NCI-H69 (cell line): Measurements from ENCODE around the gene PDE1A.

ENCODE experiments used
- DNase-seq: peaks from one replicate; lab custom pipeline; 2025; lab: John Stamatoyannopoulos, UW

PDE1A gene

DNA sequence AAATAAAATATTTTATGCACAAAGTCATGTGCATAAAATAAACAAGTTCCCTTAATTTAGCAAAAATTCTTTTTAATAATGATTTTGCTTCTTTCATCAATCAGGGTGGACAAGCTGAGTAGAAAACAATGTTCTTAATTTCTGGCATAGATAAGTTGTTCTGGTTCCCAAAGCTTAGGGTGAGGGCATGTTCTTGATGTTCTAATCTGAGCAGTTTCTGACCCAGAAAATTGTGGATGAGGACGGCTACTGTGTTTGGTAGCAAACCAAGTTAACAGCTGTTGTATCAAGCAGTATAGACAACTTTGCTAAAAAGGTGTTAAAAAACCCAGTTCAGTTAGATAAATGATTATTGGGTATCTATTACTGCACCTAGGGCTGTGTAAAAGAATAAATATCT is 158.9 kb downstream of the PDE1A start:
- DNase-seq = no peak

DNA sequence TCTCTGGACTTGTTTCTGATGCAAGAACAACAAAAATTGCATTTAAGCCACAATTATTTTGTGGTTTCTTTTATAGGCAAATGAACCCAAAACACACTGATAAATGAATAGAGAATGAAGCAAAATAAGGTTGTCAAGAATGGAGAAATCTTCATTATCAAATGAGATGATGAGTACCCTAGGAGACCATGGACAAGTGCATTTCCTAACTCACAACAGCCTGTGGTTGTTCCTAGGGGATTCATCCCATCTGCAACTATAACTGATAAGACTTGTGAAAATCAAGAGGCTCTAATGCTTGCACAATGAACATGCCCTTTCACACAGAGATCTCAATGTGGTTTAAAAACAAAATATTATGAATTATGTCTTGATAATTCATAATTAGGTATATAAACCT is 159.9 kb downstream of the PDE1A start:
- DNase-seq = no peak

DNA sequence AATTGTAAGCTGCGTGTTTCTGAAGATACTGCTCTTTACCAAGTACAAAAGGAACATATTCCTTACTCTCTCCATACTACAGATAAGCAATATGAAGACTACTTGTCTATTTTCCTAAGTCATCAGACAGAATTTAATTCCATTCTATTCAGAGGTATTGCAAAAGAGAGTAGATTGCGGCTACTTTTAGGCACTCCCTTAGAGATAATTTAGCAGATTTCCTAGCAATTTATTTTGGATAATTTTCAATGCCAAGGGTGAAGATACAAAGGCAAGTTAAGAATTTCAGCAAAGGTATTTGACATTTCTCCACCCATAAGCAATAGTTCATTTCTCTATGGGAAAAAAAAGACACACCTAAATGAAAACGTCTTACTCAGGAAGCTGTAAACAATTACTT is 161.1 kb downstream of the PDE1A start:
- DNase-seq = no peak

DNA sequence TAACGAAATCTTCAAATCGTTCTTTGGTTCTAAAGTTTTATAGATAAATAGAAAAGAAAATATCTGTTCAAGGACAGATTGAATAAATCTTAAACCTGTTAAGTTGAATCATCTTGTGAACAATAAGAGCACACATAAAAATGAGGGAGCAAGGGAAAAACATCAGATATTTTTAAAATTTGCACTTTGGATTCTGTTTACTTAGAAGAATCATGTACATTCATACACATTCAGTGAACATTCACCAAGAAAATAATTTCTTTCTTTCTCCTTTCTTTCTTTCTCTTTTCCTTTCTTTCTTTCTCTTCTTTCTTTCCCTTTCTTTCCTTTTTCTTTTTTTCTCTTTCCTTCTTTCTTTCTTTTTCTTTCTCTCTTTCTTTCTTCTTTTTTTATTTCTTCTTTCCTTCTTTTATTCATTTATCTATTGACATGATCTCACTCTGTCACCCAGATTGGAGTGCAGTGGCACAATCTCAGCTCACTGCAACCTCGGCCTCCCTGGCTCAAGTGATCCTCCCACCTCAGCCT is 164.9 kb downstream of the PDE1A start:
- DNase-seq = no peak

DNA sequence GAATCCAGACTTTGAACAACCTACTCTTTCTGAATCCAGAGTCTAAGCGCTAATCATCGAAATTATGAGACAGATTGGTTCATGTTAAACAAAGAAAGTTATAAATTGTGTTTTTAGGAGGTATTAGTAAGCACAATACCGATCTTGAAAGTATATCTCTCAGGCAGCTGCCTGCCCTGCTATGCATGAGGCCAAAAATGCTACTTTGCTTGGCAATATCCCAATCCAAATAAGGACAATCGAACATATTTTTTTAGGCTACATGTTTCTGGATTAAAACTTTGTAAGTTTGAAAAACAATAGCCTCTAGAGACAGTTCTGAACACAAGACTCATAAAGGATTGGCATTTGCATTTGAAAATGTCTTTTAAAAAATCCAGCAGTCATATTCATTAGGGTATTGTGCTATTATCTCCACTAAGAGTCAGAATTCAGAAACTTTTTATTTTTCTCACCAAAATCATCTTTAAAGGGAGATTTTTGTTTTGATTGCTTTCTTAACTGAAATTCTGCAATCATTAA is 167.1 kb downstream of the PDE1A start:
- DNase-seq = no peak

DNA sequence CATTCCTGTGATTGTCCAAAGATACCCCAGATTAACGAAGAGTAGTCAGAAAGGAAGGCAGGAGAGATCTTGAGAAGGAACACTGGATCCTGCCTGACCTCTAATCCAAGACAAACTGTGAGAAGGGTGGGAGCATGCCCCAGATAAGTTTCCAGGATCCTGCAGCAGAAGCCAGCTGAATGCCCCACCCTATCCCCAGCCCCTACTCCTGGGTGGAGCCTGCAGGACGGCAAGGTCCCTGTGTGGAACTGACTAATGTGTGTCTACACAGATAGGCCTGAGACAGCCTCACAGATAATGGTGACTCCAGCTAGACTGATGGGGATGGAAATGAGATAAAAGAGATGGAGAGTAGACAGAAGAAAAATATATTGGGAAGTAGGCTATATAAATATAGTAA is 174.3 kb downstream of the PDE1A start:
- DNase-seq = no peak

DNA sequence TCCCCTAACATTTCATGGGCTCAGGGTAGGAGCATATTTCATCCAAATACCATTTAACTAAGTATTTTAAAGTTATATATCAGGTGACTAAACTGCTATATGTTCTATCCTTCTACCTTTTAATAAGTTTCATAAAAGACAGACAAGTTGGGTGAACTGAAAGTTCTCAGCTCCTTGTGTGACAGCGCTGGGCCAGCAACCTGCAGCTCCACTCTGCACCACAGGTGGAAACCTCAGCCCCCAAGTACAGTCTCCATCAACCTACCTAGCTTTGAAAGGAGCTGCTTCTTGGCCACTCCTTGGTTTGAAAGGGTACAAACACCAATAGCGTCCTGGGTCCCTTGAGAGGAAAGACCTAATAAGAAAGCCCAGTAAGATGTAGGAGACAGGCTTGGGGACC is 177.9 kb downstream of the PDE1A start:
- no peak for DNase-seq

DNA sequence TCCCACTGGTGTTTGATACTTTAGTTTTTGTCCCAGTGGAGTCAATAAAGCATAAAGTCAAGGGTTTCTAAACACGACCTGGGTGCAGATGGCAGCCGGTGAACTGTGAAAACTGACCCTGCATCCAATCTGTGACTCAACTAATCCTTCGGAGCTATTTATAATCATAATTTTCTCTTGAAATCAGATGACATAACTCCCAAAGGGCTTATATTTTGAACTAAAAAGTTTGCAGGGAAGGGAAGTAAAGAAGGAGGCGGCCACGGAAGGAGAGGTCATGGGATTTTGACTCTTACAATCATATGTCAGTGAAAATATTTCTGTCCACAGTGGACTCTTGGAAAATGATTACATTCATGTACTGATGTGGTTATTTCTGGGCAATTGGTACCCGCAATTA is 178.5 kb downstream of the PDE1A start:
- DNase-seq = no peak

DNA sequence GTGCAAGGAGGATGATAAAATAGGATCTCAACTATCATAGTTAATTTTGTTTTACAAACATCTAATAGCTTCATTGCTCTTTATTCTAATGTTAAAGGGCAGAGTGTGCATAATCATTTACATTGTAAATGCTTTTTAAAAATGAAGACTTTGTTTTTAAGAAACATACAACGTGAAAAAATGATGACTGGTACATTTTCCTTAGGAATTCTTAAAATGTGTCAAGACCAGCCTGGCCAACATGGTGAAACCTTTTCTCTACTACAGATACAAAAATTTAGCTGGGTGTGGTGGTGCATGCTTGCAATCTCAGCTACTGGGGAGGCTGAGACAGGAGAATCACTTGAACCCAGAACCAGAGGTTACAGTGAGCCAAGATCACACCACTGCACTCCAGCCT is 179.0 kb downstream of the PDE1A start:
- no peak for DNase-seq

DNA sequence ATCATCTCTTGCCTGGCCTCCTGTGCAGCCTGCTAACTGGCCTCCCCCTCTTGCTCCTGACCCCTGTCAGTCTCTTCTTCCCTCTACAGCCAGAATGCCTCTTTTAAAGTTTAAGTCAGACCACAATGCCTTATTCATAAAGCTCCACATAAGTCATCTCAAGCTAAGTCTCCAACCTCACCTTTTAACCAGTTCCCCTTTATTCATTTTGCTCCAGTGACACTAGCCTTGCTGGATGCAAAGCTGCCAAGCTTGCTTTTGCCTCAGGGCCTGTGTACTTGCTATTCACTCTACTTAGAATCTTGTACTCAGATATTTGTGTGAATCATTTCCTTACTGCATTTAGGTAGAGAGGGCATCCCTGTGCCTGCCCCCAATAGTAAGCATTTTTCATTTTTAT is 180.9 kb downstream of the PDE1A start:
- DNase-seq = no peak

DNA sequence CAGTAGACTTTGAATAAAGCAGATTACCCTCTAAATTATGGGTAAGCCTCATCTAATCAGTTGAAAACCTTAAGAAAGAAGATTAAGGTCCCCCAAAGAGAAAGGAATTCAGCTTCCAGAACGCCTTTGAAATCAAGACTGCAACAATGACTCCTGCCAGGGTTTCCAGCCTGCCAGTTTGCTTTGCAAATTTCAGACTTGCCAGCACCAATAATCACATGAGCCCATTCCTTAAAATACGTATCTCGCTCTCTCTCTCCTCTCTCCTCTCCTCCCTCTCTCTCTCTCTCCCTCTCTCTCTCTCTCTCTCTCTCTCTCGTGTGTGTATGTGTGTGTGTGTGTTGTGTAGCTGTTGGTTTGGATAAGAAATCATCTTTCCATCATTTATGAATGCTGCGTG is 184.2 kb downstream of the PDE1A start:
- DNase-seq = no peak

DNA sequence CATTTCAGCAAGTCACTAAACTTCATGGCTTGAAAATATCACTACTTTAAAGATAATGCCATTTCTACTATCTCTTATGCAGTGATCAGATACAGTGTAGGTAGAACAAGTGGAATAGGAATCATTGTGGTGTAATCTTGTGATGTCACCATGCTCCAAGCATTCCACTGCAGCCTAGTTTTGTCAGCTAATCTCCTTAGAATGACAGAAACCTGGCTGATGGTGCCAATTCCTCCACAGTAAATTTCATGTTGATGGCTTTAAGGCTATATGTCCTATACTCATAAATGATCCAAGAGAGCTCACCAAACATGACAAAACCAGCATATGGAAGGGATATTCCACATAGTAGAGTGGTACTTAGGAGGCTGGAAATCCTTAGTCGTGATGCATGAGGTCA is 184.9 kb downstream of the PDE1A start:
- DNase-seq = no peak

DNA sequence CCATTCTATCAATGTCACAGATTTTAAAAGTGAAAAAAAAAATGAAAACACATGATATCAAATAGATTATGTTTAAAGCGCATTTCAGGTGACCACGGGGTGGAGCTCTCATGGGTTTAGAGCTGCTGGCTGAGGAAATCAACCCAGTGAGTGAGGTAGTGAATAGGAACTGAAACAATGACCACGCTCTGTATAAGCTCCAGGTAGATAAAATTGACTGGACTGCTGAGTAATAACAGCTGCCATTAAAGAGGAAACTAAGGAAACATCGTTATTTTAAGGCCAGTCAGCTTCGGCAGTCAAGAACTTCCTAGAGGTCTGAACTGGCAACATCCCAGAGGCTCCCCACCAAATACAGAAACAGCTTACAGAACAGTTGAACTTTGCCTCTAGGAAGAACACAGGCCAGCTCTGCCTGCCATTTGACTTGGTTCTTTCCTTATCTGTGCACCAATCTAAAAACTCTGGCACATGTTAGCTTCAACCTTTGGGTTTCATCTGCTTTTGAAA is 185.9 kb downstream of the PDE1A start:
- peak; percentile 48 for DNase-seq

DNA sequence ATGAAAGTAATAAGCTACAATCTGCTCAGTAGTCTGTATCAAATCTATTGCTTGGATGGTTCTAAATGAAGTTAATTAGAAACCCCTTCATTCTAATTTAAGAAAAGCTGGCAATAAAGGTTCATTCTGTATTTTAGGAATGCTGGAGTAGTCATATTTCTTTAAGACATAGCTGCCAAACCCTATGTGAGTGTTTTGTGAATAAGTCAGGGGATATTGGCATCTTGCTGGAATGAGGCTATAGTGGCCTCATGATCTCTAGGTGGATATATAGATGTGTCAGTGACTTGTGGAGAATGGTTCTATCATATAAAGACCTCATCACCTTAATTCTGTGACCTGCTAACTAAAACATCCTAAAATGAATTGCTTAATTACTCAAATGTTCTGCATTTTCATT is 196.3 kb downstream of the PDE1A start:
- no peak for DNase-seq

DNA sequence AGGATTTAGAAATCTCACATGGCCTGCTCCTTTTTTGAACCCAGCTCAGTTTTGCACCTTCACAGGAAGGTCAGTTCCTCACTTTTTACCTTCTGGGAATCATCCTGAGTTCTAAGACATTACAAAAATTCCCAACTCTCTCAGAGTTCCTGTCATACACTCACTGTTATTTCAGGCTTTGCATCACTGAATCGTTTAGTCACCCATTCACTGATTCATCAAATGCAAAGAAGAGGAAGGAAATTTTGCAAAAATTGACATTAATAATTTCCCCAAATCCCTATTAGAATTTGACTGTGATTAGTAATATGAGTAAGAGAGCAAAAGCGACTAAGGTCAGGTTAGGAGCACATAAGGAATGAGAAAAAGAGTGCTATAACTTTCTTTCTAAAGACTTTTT is 197.5 kb downstream of the PDE1A start:
- DNase-seq = no peak

DNA sequence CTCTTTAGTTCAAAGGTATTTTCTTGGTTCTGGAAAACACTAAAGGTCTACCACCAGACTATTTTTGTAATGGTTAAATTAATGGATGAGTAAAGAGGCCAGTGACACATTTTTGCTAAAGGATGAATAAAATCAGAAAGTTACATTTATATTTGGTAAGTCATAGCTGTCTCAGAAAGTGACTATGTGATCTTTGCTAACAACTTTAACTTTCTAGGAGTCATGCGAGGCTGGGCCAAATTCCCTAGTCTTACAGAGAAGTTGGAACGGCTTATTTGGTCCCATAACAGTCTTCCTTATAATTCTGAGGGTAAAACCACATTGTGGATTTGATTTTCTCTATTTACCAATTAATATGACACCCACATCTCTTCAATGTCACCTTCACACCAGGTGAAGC is 198.1 kb downstream of the PDE1A start:
- no peak for DNase-seq

DNA sequence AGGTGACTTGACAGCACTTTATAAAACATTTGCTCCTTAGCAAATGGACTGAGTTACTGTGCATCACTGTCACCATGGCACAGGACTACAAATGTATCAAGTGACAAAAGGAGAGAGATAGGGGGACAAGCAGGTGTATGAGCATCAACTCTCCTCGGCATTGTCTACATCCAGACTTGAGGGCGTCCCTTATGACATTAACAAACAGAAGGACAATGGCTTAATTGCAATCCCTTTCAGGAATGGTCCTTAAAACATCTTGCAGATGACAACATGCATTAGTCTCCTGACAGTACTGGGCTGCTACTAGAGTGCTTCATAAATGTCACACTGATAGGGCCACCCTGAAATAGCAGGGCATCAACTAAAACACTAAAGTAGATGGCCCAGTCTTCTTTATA is 198.8 kb downstream of the PDE1A start:
- DNase-seq = peak; percentile 79

DNA sequence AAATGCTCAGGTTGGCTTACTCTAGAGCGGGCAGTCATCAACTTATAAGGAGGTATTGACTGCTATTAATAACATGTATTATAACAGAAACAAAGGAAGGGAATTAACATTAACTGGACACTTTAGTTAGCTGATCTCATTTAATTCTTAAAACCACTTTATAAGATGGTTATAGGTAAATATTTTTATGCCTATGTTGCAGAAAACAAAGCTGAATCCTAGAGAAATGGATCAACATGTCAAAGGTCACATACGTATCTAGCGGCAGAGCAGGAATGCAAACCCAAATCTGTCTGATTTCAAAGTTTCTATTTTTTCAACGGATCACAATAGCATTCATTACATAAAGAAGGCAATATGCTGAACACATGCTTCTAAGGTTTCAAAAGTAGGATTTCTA is 200.0 kb downstream of the PDE1A start:
- no peak for DNase-seq

DNA sequence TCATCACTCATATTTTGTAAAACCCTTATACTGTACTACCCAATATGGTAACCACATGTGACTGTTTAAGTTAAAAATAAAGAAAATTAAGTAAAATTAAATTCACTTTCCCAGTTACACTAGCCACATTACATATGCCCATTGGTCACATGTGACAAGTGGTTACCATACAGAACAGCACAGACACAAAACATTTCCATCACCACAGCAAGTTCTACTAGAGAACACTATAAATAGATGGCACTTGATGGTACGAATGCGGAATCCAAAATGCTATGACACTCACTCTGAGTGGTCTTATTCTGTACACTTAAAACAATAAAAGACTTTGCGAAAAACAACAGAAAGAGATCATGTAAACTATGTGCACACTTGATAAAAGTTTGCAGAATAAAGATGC is 202.2 kb downstream of the PDE1A start:
- DNase-seq = no peak

DNA sequence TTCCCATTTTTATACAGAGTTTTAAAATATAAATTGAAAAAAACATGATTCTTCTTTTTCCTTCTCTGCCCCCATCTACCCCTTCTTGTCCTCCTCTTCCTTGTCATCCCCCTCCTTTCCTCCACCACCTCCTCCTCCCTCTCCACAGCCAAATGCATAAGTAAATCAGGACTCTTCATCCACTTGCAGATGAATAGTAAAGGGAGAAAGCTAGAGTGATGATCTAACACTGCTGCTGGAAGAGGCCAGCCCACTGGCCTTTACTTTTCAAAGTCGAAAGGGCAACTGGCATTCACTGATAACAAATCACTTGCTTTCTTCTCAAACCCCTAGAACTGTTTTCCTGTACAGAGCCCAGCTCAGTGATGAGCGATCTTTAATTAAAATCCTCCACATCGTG is 205.8 kb downstream of the PDE1A start:
- DNase-seq = no peak

DNA sequence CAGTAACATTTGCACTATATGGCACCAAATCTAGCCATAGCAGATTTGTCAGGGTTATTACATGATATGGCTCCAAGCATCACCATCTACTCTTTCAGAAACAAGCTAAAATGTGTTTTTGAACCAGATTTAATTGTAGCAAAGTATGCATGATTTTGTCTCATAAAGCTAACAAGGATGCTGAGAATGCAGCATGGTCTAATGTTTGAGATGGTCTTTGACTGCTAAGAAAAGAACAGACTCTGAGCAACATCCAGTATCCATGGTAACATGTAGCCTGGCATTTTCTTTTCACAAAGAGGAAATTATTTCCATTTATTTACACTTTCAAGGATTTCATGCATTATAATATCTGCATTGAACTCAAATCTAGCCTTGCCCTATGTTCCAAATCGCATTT is 206.5 kb downstream of the PDE1A start:
- DNase-seq = no peak

DNA sequence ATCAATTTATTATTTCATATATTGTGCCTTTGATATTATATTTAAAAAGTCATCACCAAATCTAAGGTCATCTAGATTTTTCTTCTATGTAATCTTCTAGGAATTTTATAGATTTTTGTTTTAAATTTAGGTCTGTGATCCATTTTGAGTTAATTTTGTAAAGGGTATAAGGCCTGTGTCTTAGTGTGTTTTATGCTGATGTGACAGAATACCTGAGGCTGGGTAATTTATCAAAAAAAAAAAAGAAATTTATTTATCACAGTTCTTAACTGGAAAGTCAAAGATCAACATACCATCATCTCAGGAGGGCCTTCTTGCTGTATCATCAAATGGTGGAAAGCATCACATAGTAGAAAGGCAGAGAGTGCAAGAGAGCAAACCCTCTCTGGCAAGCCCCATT is 216.2 kb downstream of the PDE1A start:
- DNase-seq = no peak

DNA sequence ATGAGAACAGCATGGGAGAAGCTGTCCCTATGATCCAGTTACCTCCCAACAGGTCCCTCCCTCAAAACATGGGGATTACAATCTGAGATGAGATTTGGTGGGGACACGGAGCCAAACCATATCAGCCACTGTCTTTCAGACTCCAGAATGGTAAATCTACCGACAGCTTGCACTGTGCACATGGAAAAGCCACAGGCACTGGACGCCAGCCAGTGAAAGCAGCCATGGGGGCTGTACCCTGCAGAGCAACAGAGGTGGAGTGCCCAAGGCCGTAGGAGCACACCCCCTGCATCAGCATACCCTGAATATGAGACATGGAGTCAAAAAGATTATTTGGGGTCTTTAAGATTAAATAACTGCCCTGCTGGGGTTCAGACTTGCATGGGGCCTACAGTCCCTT is 218.4 kb downstream of the PDE1A start:
- no peak for DNase-seq

DNA sequence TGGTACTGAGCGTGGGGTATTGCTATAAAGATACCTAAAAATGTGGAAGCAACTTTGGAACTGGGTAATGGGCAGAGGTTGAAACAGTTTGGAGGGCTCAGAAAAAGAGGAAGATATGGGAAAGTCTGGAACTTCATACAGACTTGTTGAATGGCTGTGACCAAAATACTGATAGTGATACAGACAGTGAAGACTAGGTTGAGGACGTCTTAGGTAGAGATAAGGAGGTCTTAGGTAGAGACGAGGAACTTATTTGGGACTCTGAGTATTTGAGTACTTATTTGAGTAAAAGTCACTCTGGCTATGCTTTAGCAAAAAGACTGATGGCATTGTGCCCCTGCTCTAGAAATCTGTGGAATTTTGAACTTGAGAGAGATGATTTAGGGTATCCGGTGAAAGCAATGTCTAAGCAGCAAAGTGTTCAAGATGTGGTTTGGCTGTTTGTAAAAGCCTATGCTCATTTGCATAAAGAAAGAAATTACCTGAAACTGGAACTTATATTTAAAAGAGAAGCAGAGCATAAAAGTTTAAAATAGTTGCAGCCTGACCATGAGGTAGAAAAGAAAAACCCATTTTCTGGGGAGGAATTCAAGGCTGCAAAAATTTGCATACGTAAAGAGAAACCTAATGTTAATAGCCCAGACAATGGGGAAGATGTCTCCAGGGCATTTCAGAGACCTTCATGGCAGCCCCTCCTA is 219.6 kb downstream of the PDE1A start:
- DNase-seq = no peak
